B cell (primary cell): ENCODE measurements around the gene NLRP4. TPM values are rescaled to one million over a fixed set of nuclear protein-coding genes. Genes with fewer than 3 reads are reported as not detected.
"Not testable (repeated sequence)": the region's sequence is repeated elsewhere in the genome, so short reads cannot be mapped to it uniquely, and the experiment has no call there.

Experiments used
- ATAC-seq: fragments of 200-7000 bp; cut with Tn5 transposase; one replicate; pipeline ENCODE4 v1.10.0; 2021; ENCODE audit warnings: low read depth, mild to moderate bottlenecking, moderate number of reproducible peaks, moderate library complexity
- CTCF ChIA-PET: fragments of 350-600 bp; sonication (Branson Sonifier 250); formaldehyde crosslinking; loops from one replicate; lab custom pipeline; 2021; ENCODE audit warnings: antibody characterized with exemption, inconsistent platforms; lab: Charles Lee
- POLR2A ChIA-PET: fragments of 350-600 bp; sonication (Branson Sonifier 250); formaldehyde crosslinking; loops from one replicate; lab custom pipeline; 2021; ENCODE audit warnings: antibody characterized with exemption; lab: Charles Lee
- DNase-seq: peaks from one replicate; pipeline ENCODE4 v3.0.0; 2013
- H2AFZ ChIP-seq: 2 replicates; pipeline ENCODE4 v1.6.1; 2012; ENCODE audit warnings: mild to moderate bottlenecking, low read depth, low read length; ENCODE audit not compliant: insufficient read depth, poor library complexity, severe bottlenecking
- H3K27ac ChIP-seq, 2 donors: 1 replicate in 1 of 2; 2 replicates in 1 of 2; pipeline ENCODE4 v1.5.1; 2012 to 2013; ENCODE audit warnings: low read length in 2 of 2, mild to moderate bottlenecking in 2 of 2, moderate library complexity in 1 of 2
- H3K27me3 ChIP-seq, 4 experiments: fragments of 200-600 bp in 1 of 4; sonication (generic) in 1 of 4; replicated peaks in 1 of 4; 1 replicate in 2 of 4; 2 replicates in 2 of 4; pipeline versions ENCODE4 v1.6.1 to v1.7.0; 2013 to 2016; ENCODE audit warnings: low read length in 3 of 4, mild to moderate bottlenecking in 2 of 4, mixed read lengths in 1 of 4, moderate library complexity in 1 of 4; ENCODE audit not compliant: insufficient read depth in 4 of 4, control insufficient read depth in 3 of 4; ENCODE audit errors: control extremely low read depth in 1 of 4
- H3K36me3 ChIP-seq, 2 experiments: replicated peaks in 1 of 2; 1 replicate in 1 of 2; 2 replicates in 1 of 2; pipeline versions ENCODE4 v1.6.1 to v1.7.1; 2013; ENCODE audit warnings: low read length in 1 of 2; ENCODE audit not compliant: insufficient read depth in 2 of 2, control insufficient read depth in 1 of 2; ENCODE audit errors: control extremely low read depth in 1 of 2, extremely low read depth in 1 of 2
- H3K4me1 ChIP-seq, 2 donors: fragments of 200-600 bp in 1 of 2; sonication (generic) in 1 of 2; 1 replicate in 1 of 2; 2 replicates in 1 of 2; pipeline versions ENCODE4 v1.5.1 to v1.6.1; 2013 to 2017; ENCODE audit warnings: low read length in 2 of 2; ENCODE audit not compliant: control insufficient read depth in 2 of 2, insufficient read depth in 2 of 2
- H3K4me2 ChIP-seq: replicated peaks from 2 replicates; pipeline ENCODE3; 2012; ENCODE audit warnings: mild to moderate bottlenecking, low read depth, low read length; ENCODE audit not compliant: poor library complexity, severe bottlenecking
- H3K4me3 ChIP-seq, 5 experiments: fragments of 200-600 bp in 1 of 5; sonication (generic) in 1 of 5; 1 replicate in 3 of 5; 2 replicates in 2 of 5; pipeline versions ENCODE4 v1.5.1 to v1.7.0; 2011 to 2016; ENCODE audit warnings: low read length in 4 of 5, mild to moderate bottlenecking in 4 of 5, low read depth in 2 of 5, control low read depth in 1 of 5, moderate library complexity in 1 of 5; ENCODE audit not compliant: insufficient read depth in 1 of 5; ENCODE audit errors: control extremely low read depth in 1 of 5, extremely low read depth in 1 of 5
- H3K79me2 ChIP-seq: fragments of 200-600 bp; sonication (generic); one replicate; pipeline ENCODE4 v1.6.0; 2016; ENCODE audit warnings: low read length; ENCODE audit not compliant: control insufficient read depth, insufficient read depth
- H3K9ac ChIP-seq: fragments of 200-600 bp; sonication (generic); 2 replicates; pipeline ENCODE4 v1.6.1; 2017; ENCODE audit warnings: mild to moderate bottlenecking, low read length, moderate library complexity
- H3K9me3 ChIP-seq, 3 donors: one replicate each; pipeline versions ENCODE4 v1.6.1 to v1.7.1; 2013; ENCODE audit warnings: low read length in 2 of 3; ENCODE audit not compliant: control insufficient read depth in 2 of 3, insufficient read depth in 1 of 3; ENCODE audit errors: control extremely low read depth in 1 of 3
- H4K20me1 ChIP-seq: 2 replicates; pipeline ENCODE4 v1.6.0; 2012; ENCODE audit warnings: mild to moderate bottlenecking, low read length; ENCODE audit not compliant: insufficient read depth, control insufficient read depth, poor library complexity, severe bottlenecking
- H3K27ac Mint-ChIP-seq: one replicate; pipeline ENCODE4 v1.8.0; 2021; ENCODE audit warnings: mixed read lengths
- H3K27me3 Mint-ChIP-seq: one replicate; pipeline ENCODE4 v1.8.0; 2021; ENCODE audit warnings: mixed read lengths
- H3K4me1 Mint-ChIP-seq: one replicate; pipeline ENCODE4 v1.8.0; 2021; ENCODE audit warnings: mixed read lengths
- H3K4me3 Mint-ChIP-seq: one replicate; pipeline ENCODE4 v1.8.0; 2021; ENCODE audit warnings: mixed read lengths
- H3K9me3 Mint-ChIP-seq: one replicate; pipeline ENCODE4 v1.8.0; 2022; ENCODE audit warnings: mixed read lengths; ENCODE audit not compliant: insufficient read depth
- CTCF ChIP-seq: fragments of 200-600 bp; IDR thresholded peaks from one replicate; pipeline ENCODE4 v1.8.0; 2022; ENCODE audit warnings: antibody characterized with exemption, mild to moderate bottlenecking
- EZH2 ChIP-seq: IDR thresholded peaks from 2 replicates; pipeline ENCODE4 v1.6.1; 2012; ENCODE audit warnings: borderline replicate concordance, low read depth, mild to moderate bottlenecking, moderate library complexity, low read length; ENCODE audit not compliant: insufficient read depth, poor library complexity, severe bottlenecking
- WGBS: methylation state at CpG from one replicate; pipeline ENCODE4 v1.1.5; 2013; ENCODE audit warnings: missing lambda C conversion rate; ENCODE audit not compliant: insufficient coverage; 5-methylcytosine and 5-hydroxymethylcytosine counted together
- intact Hi-C: fragments of 100-400 bp; cut with micrococcal nuclease; formaldehyde crosslinking; loops from one replicate; pipeline ENCODE4 v1.10.0; 2022
- polyA plus RNA-seq: library from polyadenylated mRNA; depleted of rRNA; stranded (reverse); fragments of >200 nt; gene quantifications from 2 replicates; pipeline ENCODE4 v1.2.3, GENCODE V29; 2012
- total RNA-seq, 2 donors: library from RNA; stranded (reverse); fragments of 120-200 nt in 1 of 2; gene quantifications; 1 replicate in 1 of 2; 2 replicates in 1 of 2; pipeline versions ENCODE4 v1.2.3 to v1.2.4, GENCODE V29; 2013 to 2022

Gene NLRP4
- total and polyA plus RNA-seq, 2 donors (not counting 1 experiment from before 2014, with no cell fraction given), result 0.15 to 1.3 TPM

GRCh38 chr19:55927991-55928390 lies 91.7 kb downstream of the NLRP4 start:
- 73% methylated on average over 6 of the region's 8 CpGs for WGBS
- DNase-seq, result no peak
- CTCF ChIA-PET, result no interaction called here

DNA sequence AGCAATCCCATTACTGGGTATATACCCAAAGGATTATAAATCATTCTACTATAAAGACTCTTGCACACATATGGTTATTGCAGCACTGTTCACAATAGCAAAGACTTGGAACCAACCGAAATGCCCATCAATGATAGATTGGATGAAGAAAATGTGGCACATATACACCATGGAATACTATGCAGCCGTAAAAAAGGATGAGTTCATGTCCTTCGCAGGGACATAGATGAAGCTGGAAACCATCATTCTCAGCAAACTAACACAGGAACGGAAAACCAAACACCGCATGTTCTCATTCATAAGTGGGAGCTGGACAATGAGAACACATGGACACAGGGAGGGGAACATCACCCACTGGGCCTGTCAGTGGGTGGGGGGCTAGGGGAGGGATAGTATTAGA lies 92.9 kb downstream of the NLRP4 start:
- DNase-seq, CTCF ChIA-PET, H3K4me3 Mint-ChIP-seq, H3K4me3 ChIP-seq, H3K27me3 ChIP-seq, H3K4me2 ChIP-seq, H4K20me1 ChIP-seq, H3K9ac ChIP-seq, H3K4me1 ChIP-seq, H3K9me3 Mint-ChIP-seq, H3K79me2 ChIP-seq, intact Hi-C loops, ATAC-seq, POLR2A ChIA-PET, H3K4me1 Mint-ChIP-seq, H2AFZ ChIP-seq, H3K36me3 ChIP-seq, H3K27ac ChIP-seq, H3K27ac Mint-ChIP-seq: not testable (repeated sequence)
- H3K27me3 Mint-ChIP-seq, result peaks cover 11% of the 10 kb centered on the region
- H3K9me3 ChIP-seq, result peaks cover 0 to 12% (median 0%) of the 10 kb centered on the region in 3 donors
- WGBS, result 100% methylated on average over 1 of the region's 5 CpGs

More at GRCh38 chr19:55927991-55928390, 91.7 kb downstream of the NLRP4 start:
- no peaks in the 10 kb centered on the region for H3K4me1 ChIP-seq
- Mint-ChIP-seq H3K4me3 (no peak overlapping the region), H3K27ac (no peak overlapping the region), H3K27me3 (peaks cover 11% of the 10 kb centered on the region), H3K4me1 (no peaks in the 10 kb centered on the region), H3K9me3 (peaks cover 5% of the 10 kb centered on the region)
- no peak overlapping the region for H2AFZ ChIP-seq
- no peaks in the 10 kb centered on the region for H3K36me3 ChIP-seq
- no peak overlapping the region for H3K4me3 ChIP-seq
- H3K27me3 ChIP-seq, result no peaks in the 10 kb centered on the region
- H3K9me3 ChIP-seq, result peaks cover 0 to 21% (median 10%) of the 10 kb centered on the region in 3 donors
- no peak overlapping the region for H3K4me2 ChIP-seq
- no peak for ATAC-seq
- H3K27ac ChIP-seq, result no peak overlapping the region
- intact Hi-C loops, result no loop called here
- TF ChIP-seq CTCF (no peak), EZH2 (no peak)
- H4K20me1 ChIP-seq, result no peaks in the 10 kb centered on the region
- POLR2A ChIA-PET, result no interaction called here
- H3K79me2 ChIP-seq, result no peaks in the 10 kb centered on the region
- no peak overlapping the region for H3K9ac ChIP-seq
